ENCODE measurements around the gene FOXP1.
"Not testable (repeated sequence)": the region's sequence is repeated elsewhere in the genome, so short reads cannot be mapped to it uniquely, and the experiment has no call there.

Gene FOXP1

GRCh38 chr3:71530903-71531530, 52.5 kb downstream of the FOXP1 start:
- peak; percentile 70 for DNase-seq (ENCODE audit: low spot score)

GRCh38 chr3:71528816-71529215, 54.7 kb downstream of the FOXP1 start:
- no peak for DNase-seq (ENCODE audit: low spot score)

GRCh38 chr3:71526448-71526847, 57.1 kb downstream of the FOXP1 start:
- not testable (repeated sequence) for DNase-seq (ENCODE audit: low spot score)

- no peak for DNase-seq (ENCODE audit: low spot score)
Measured at GRCh38 chr3:71525391-71525790, 58.1 kb downstream of the FOXP1 start.

- no peak for DNase-seq (ENCODE audit: low spot score)
Measured at GRCh38 chr3:71524672-71525071, 58.9 kb downstream of the FOXP1 start.

- DNase-seq (ENCODE audit: low spot score), result no peak
Measured at GRCh38 chr3:71523628-71524027, 59.9 kb downstream of the FOXP1 start.

GRCh38 chr3:71521940-71522876, 61.3 kb downstream of the FOXP1 start:
- no peak for DNase-seq (ENCODE audit: low spot score)

GRCh38 chr3:71521021-71521352, 62.5 kb downstream of the FOXP1 start:
- DNase-seq (ENCODE audit: low spot score), result no peak

- no peak for DNase-seq (ENCODE audit: low spot score)
Measured at GRCh38 chr3:71520161-71521020, 63.1 kb downstream of the FOXP1 start.

- DNase-seq (ENCODE audit: low spot score), result no peak
Measured at GRCh38 chr3:71518089-71518488, 65.4 kb downstream of the FOXP1 start.

- DNase-seq (ENCODE audit: low spot score), result no peak
Measured at GRCh38 chr3:71517271-71517791, 66.2 kb downstream of the FOXP1 start.

- DNase-seq (ENCODE audit: low spot score), result no peak
Measured at GRCh38 chr3:71515636-71516365, 67.7 kb downstream of the FOXP1 start.

GRCh38 chr3:71514621-71515020, 68.9 kb downstream of the FOXP1 start:
- no peak for DNase-seq (ENCODE audit: low spot score)

GRCh38 chr3:71513515-71513914, 70.0 kb downstream of the FOXP1 start:
- no peak for DNase-seq (ENCODE audit: low spot score)

- DNase-seq (ENCODE audit: low spot score), result no peak
Measured at GRCh38 chr3:71513081-71513480, 70.4 kb downstream of the FOXP1 start.

- DNase-seq (ENCODE audit: low spot score), result no peak
Measured at GRCh38 chr3:71512544-71512943, 71.0 kb downstream of the FOXP1 start.

GRCh38 chr3:71512000-71512399, 71.5 kb downstream of the FOXP1 start:
- DNase-seq (ENCODE audit: low spot score), result peak; percentile 61

GRCh38 chr3:71511446-71511845, 72.1 kb downstream of the FOXP1 start:
- no peak for DNase-seq (ENCODE audit: low spot score)

- DNase-seq (ENCODE audit: low spot score), result peak; percentile 33
Measured at GRCh38 chr3:71511037-71511436, 72.5 kb downstream of the FOXP1 start.

GRCh38 chr3:71510510-71510909, 73.0 kb downstream of the FOXP1 start:
- peak; percentile 46 for DNase-seq (ENCODE audit: low spot score)

- DNase-seq (ENCODE audit: low spot score), result no peak
Measured at GRCh38 chr3:71509066-71509465, 74.5 kb downstream of the FOXP1 start.
